ENCODE measurements around the gene DPP8. TPM values are rescaled to one million over a fixed set of nuclear protein-coding genes. Genes with fewer than 3 reads are reported as not detected.

DPP8 gene
- polyA plus RNA-seq, 1 experiment: 21.6 TPM

GRCh38 chr15:65547841-65548240, 30.4 kb upstream of the DPP8 start:
- H3K36me3 ChIP-seq (ENCODE audit: control insufficient read depth, insufficient read depth, low read length): no peaks in the 10 kb centered on the region
- POLR2A ChIA-PET: no interaction called here
- no peaks in the 10 kb centered on the region for H3K27me3 ChIP-seq (ENCODE audit: control insufficient read depth, insufficient read depth, low read length)
- no peak overlapping the region for H3K4me3 ChIP-seq (ENCODE audit: low read depth, low read length)
- TF ChIP-seq CTCF (IDR thresholded peaks at IDR 0.05; ENCODE audit: insufficient read depth, low read depth, low read length): no peak
- DNase-seq (ENCODE audit: low read depth): no peak
- CTCF ChIA-PET: no interaction called here

- no peak for TF ChIP-seq CTCF (IDR thresholded peaks at IDR 0.05; ENCODE audit: insufficient read depth, low read depth, low read length)
- ChIA-PET CTCF (no interaction called here), POLR2A (no interaction called here)
- no peak for DNase-seq (ENCODE audit: low read depth)
- Histone ChIP-seq H3K4me3 (ENCODE audit: low read depth, low read length) (no peak overlapping the region), H3K27me3 (ENCODE audit: control insufficient read depth, insufficient read depth, low read length) (no peaks in the 10 kb centered on the region), H3K36me3 (ENCODE audit: control insufficient read depth, insufficient read depth, low read length) (no peaks in the 10 kb centered on the region)
Observed at GRCh38 chr15:65541231-65541820, 23.8 kb upstream of the DPP8 start.

- no peak for TF ChIP-seq CTCF (IDR thresholded peaks at IDR 0.05; ENCODE audit: insufficient read depth, low read depth, low read length)
- ChIA-PET POLR2A (no interaction called here), CTCF (no interaction called here)
- Histone ChIP-seq H3K27me3 (ENCODE audit: control insufficient read depth, insufficient read depth, low read length) (no peaks in the 10 kb centered on the region), H3K4me3 (ENCODE audit: low read depth, low read length) (no peak overlapping the region), H3K36me3 (ENCODE audit: control insufficient read depth, insufficient read depth, low read length) (no peaks in the 10 kb centered on the region)
- no peak for DNase-seq (ENCODE audit: low read depth)
Observed at GRCh38 chr15:65540314-65540713, 22.8 kb upstream of the DPP8 start.

GRCh38 chr15:65535192-65535591, 17.7 kb upstream of the DPP8 start:
- POLR2A ChIA-PET: no interaction called here
- no peak for DNase-seq (ENCODE audit: low read depth)
- H3K4me3 ChIP-seq (ENCODE audit: low read depth, low read length): no peak overlapping the region
- no peak for TF ChIP-seq CTCF (IDR thresholded peaks at IDR 0.05; ENCODE audit: insufficient read depth, low read depth, low read length)
- H3K36me3 ChIP-seq (ENCODE audit: control insufficient read depth, insufficient read depth, low read length): no peaks in the 10 kb centered on the region
- H3K27me3 ChIP-seq (ENCODE audit: control insufficient read depth, insufficient read depth, low read length): no peaks in the 10 kb centered on the region
- CTCF ChIA-PET: no interaction called here

- H3K4me3 ChIP-seq (ENCODE audit: low read depth, low read length): no peak overlapping the region
- ChIA-PET CTCF (interaction anchor here (0.9 kb wide), 1 partner anchor 28 kb away, joined by 3 read pairs; no protein-coding TSS in a partner anchor), POLR2A (no interaction called here)
- no peaks in the 10 kb centered on the region for H3K27me3 ChIP-seq (ENCODE audit: control insufficient read depth, insufficient read depth, low read length)
- no peaks in the 10 kb centered on the region for H3K36me3 ChIP-seq (ENCODE audit: control insufficient read depth, insufficient read depth, low read length)
- TF ChIP-seq CTCF (IDR thresholded peaks at IDR 0.05; ENCODE audit: insufficient read depth, low read depth, low read length): no peak
- DNase-seq (ENCODE audit: low read depth): no peak
Observed at GRCh38 chr15:65533057-65533756, 15.7 kb upstream of the DPP8 start.

Measured in BJ (cell line).